ENCODE results near the gene TNFAIP8L2. TPM values are rescaled to one million over a fixed set of nuclear protein-coding genes. Genes with fewer than 3 reads are reported as not detected.

Gene TNFAIP8L2
- total and polyA plus RNA-seq, 2 of the 8 experiments (the other 6 are each of a cell fraction or from before 2014, with no cell fraction given): not detected

GRCh38 chr1:151158326-151158725 is 1.9 kb downstream of the TNFAIP8L2 start:
- TF ChIP-seq TCF12 (IDR thresholded peaks at IDR 0.05; ENCODE audit: low read depth, low read length) (no peak), CHD1 (IDR thresholded peaks at IDR 0.05; ENCODE audit: low read depth, low read length) (no peak), CHD2 (IDR thresholded peaks at IDR 0.05; ENCODE audit: low read length) (no peak), ZNF274 (IDR thresholded peaks at IDR 0.05; ENCODE audit: borderline replicate concordance, extremely low read depth, low read length) (no peak), ASH2L (IDR thresholded peaks at IDR 0.05; ENCODE audit: low read length) (no peak), EGR1 (IDR thresholded peaks at IDR 0.05; ENCODE audit: borderline replicate concordance, low read depth, low read length) (no peak), JUN (IDR thresholded peaks at IDR 0.05; ENCODE audit: low read depth, low read length) (no peak), SRF (IDR thresholded peaks at IDR 0.05; ENCODE audit: low read depth, low read length) (no peak), TAF1 (IDR thresholded peaks at IDR 0.05; ENCODE audit: low read depth, low read length) (no peak), KDM1A (IDR thresholded peaks at IDR 0.05; ENCODE audit: borderline replicate concordance, low read length) (no peak)
- TF ChIP-seq, protein P1, sequence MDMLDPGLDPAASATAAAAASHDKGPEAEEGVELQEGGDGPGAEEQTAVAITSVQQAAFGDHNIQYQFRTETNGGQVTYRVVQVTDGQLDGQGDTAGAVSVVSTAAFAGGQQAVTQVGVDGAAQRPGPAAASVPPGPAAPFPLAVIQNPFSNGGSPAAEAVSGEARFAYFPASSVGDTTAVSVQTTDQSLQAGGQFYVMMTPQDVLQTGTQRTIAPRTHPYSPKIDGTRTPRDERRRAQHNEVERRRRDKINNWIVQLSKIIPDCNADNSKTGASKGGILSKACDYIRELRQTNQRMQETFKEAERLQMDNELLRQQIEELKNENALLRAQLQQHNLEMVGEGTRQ (IDR thresholded peaks at IDR 0.05; ENCODE audit: low read length): no peak
- TF ChIP-seq, protein P2, sequence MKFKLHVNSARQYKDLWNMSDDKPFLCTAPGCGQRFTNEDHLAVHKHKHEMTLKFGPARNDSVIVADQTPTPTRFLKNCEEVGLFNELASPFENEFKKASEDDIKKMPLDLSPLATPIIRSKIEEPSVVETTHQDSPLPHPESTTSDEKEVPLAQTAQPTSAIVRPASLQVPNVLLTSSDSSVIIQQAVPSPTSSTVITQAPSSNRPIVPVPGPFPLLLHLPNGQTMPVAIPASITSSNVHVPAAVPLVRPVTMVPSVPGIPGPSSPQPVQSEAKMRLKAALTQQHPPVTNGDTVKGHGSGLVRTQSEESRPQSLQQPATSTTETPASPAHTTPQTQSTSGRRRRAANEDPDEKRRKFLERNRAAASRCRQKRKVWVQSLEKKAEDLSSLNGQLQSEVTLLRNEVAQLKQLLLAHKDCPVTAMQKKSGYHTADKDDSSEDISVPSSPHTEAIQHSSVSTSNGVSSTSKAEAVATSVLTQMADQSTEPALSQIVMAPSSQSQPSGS (IDR thresholded peaks at IDR 0.05; ENCODE audit: low read length): no peak
- Histone ChIP-seq H3K79me1 (ENCODE audit: low read depth, low read length) (no peaks in the 10 kb centered on the region), H2BK5ac (ENCODE audit: low read depth, low read length) (no peak overlapping the region; the same call in 1 of the 2 replicates), H3K4me1 (replicated peaks in 1 of 4; ENCODE audit: control insufficient read depth in 3 of 4, insufficient read depth in 4 of 4, low read length in 3 of 4) (no peaks in the 10 kb centered on the region), H3K18ac (ENCODE audit: extremely low read depth, low read length) (no peak overlapping the region), H3K36me3 (ENCODE audit: control insufficient read depth in 2 of 4, insufficient read depth in 4 of 4, low read length in 3 of 4) (peaks cover 0 to 18% (median 6%) of the 10 kb centered on the region in 4 experiments; a peak in 4 of 8 replicates), H3K9ac (replicated peaks in 1 of 4; ENCODE audit: extremely low read depth in 1 of 4, low read depth in 3 of 4, low read length in 3 of 4) (no peak overlapping the region), H2BK120ac (replicated peaks; ENCODE audit: low read depth, low read length) (no peak overlapping the region), H3K27me3 (replicated peaks in 1 of 4; ENCODE audit: control insufficient read depth in 3 of 4, extremely low read depth in 1 of 4, insufficient read depth in 3 of 4, low read length in 3 of 4) (no peaks in the 10 kb centered on the region), H3K23ac (ENCODE audit: insufficient read length) (no peak overlapping the region), H2BK20ac (ENCODE audit: low read length) (no peak overlapping the region), H4K5ac (ENCODE audit: insufficient read length, low read depth, low read length) (no peak overlapping the region), H3K56ac (replicated peaks; ENCODE audit: insufficient read length, low read depth, low read length) (no peak overlapping the region), H4K91ac (replicated peaks; ENCODE audit: insufficient read length, low read length) (no peak overlapping the region), H2BK12ac (ENCODE audit: low read depth, low read length) (no peak overlapping the region), H2AK5ac (ENCODE audit: low read depth, low read length) (no peak overlapping the region), H4K8ac (ENCODE audit: extremely low read depth, insufficient read depth, low read length) (no peak overlapping the region), H4K20me1 (replicated peaks in 1 of 2; ENCODE audit: control insufficient read depth in 1 of 2, insufficient read depth in 2 of 2, low read length in 2 of 2) (no peaks in the 10 kb centered on the region), H3K79me2 (ENCODE audit: control insufficient read depth in 1 of 2, insufficient read depth in 2 of 2, low read length in 2 of 2) (no peaks in the 10 kb centered on the region), H2BK15ac (ENCODE audit: low read length) (no peak overlapping the region), H2AFZ (ENCODE audit: low read length) (no peak overlapping the region), H3K27ac (ENCODE audit: low read depth, low read length) (no peak overlapping the region), H3K4ac (replicated peaks; ENCODE audit: insufficient read length, low read depth, low read length) (no peak overlapping the region), H3K4me2 (ENCODE audit: insufficient read depth in 1 of 2, low read depth in 2 of 2, low read length in 2 of 2) (no peak overlapping the region), H3K23me2 (ENCODE audit: low read depth, low read length) (no peaks in the 10 kb centered on the region), H3K4me3 (ENCODE audit: extremely low read depth in 1 of 4, insufficient read depth in 2 of 4, low read depth in 3 of 4, low read length in 4 of 4) (no peak overlapping the region), H3K14ac (ENCODE audit: insufficient read length) (no peak overlapping the region), H3K9me3 (ENCODE audit: insufficient read depth in 2 of 2, low read depth in 1 of 2, low read length in 1 of 2) (no peaks in the 10 kb centered on the region)
- CTCF ChIA-PET (ENCODE audit: partially characterized antibody): interaction anchor here (0.7 to 11.8 kb wide), 12 partner anchors 10 to 163 kb away, joined by 3 to 285 read pairs (median 4); partner anchors contain the start of genes C1orf56, GABPB2 and TMOD4
- DNase-seq (ENCODE audit: low read depth in 1 of 2, low spot score in 2 of 2) (no peak), FAIRE-seq (no peak)
- POLR2A ChIA-PET (ENCODE audit: partially characterized antibody): interaction anchor here (0.9 to 1.6 kb wide), 3 partner anchors 9 to 110 kb away, joined by 3 to 5 read pairs (median 4); partner anchors contain the start of gene C1orf56
- 88% methylated on average over 5 of the region's 5 CpGs; no CpG with 5 or more reads in 1 of the 2 experiments for WGBS, 2 experiments (ENCODE audit: extremely low coverage in 1 of 2, insufficient coverage in 1 of 2, insufficient read length in 1 of 2, insufficient replicate concordance in 2 of 2, low coverage in 1 of 2, low lambda C conversion rate in 2 of 2, missing lambda C conversion rate in 1 of 2)

Data from H1 (cell line).